ENCODE data around the gene KAT6B. TPM values are rescaled to one million over a fixed set of nuclear protein-coding genes. Genes with fewer than 3 reads are reported as not detected.
"Not testable (repeated sequence)": the region's sequence is repeated elsewhere in the genome, so short reads cannot be mapped to it uniquely, and the experiment has no call there.

Gene KAT6B
- total and polyA plus RNA-seq, 10 of the 15 experiments (the other 5 are each of a cell fraction or from before 2014, with no cell fraction given), result 2.7 to 22.6 (median 15.7) TPM

DNA sequence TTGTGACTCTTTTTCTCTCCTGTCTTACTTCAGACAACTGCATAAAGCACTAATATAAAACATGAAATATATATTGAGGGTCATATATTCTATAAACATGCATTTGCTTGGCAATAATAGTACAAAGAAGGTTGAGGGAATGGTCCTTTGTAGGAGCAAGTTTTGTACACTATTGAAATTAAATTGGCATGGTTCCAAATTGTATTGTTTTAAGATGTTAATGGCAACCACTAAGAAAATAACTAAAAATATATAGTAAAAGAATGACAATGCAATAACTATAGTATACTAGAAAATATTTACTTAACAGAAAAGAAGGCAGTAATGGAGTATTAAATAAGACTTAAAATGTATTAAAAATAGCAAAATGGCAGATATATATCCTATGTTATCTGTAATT, 33.7 kb upstream of the KAT6B start:
- intact Hi-C loops (cut with micrococcal nuclease; ENCODE audit: unreplicated experiment) (no loop called here), in situ Hi-C loops (cut with MboI) (no loop called here)
- H3K27ac ChIP-seq (ENCODE audit: control insufficient read depth, insufficient read depth), result no peak overlapping the region
- no peak overlapping the region for H3K4me3 ChIP-seq
- no peaks in the 10 kb centered on the region for H4K20me1 ChIP-seq (ENCODE audit: control insufficient read depth, insufficient read depth)
- no peaks in the 10 kb centered on the region for H3K79me2 ChIP-seq (ENCODE audit: control insufficient read depth, insufficient read depth, low read length)
- SMC1A ChIA-PET (ENCODE audit: uncharacterized antibody, unreplicated experiment), result no interaction called here
- H3K4me2 ChIP-seq (ENCODE audit: control insufficient read depth, insufficient read depth), result no peak overlapping the region
- H3K27me3 ChIP-seq (replicated peaks in 1 of 2; ENCODE audit: control insufficient read depth in 2 of 2, insufficient read depth in 2 of 2, low read length in 1 of 2), result no peaks in the 10 kb centered on the region
- TF ChIP-seq NR2C1 (IDR thresholded peaks at IDR 0.05) (no peak), STAT1 (conservative IDR thresholded peaks at IDR 0.05) (no peak), SPI1 (IDR thresholded peaks at IDR 0.05; ENCODE audit: borderline replicate concordance, insufficient read depth, low read depth, low read length) (no peak), ESRRA (IDR thresholded peaks at IDR 0.05; ENCODE audit: low read length) (no peak), ZNF24 (IDR thresholded peaks at IDR 0.05) (no peak)
- TF ChIP-seq, protein P1, sequence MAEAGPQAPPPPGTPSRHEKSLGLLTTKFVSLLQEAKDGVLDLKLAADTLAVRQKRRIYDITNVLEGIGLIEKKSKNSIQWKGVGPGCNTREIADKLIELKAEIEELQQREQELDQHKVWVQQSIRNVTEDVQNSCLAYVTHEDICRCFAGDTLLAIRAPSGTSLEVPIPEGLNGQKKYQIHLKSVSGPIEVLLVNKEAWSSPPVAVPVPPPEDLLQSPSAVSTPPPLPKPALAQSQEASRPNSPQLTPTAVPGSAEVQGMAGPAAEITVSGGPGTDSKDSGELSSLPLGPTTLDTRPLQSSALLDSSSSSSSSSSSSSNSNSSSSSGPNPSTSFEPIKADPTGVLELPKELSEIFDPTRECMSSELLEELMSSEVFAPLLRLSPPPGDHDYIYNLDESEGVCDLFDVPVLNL (IDR thresholded peaks at IDR 0.05; ENCODE audit: low read depth, low read length), result no peak
- no TSS peak for BruUV-seq (replicated peaks)
- FAIRE-seq (no peak), ATAC-seq (no peak), DNase-seq (ENCODE audit: low read depth, low spot score) (no peak)
- no peaks in the 10 kb centered on the region; the same call in 2 of the 3 replicates for H3K9me3 ChIP-seq (replicated peaks; ENCODE audit: control insufficient read depth, insufficient read depth, low read length)
- H3K36me3 ChIP-seq (ENCODE audit: control insufficient read depth in 2 of 2, insufficient read depth in 2 of 2, low read length in 1 of 2), result no peaks in the 10 kb centered on the region
- H3K4me1 ChIP-seq (ENCODE audit: control insufficient read depth, insufficient read depth, low read length), result peaks cover 17% of the 10 kb centered on the region
- RAD21 ChIA-PET (ENCODE audit: unreplicated experiment), result no interaction called here
- H2AFZ ChIP-seq (ENCODE audit: control insufficient read depth, low read depth, low read length), result no peak overlapping the region
- CTCF ChIA-PET, result no interaction called here
- POLR2A ChIA-PET, result no interaction called here
- H3K9ac ChIP-seq (ENCODE audit: control insufficient read depth, insufficient read depth, low read length), result no peak overlapping the region

GRCh38 chr10:74793240-74793639, 33.2 kb upstream of the KAT6B start:
- CTCF ChIA-PET; H3K9me3 ChIP-seq (replicated peaks; ENCODE audit: control insufficient read depth, insufficient read depth, low read length); H2AFZ ChIP-seq (ENCODE audit: control insufficient read depth, low read depth, low read length); H3K36me3 ChIP-seq (ENCODE audit: control insufficient read depth in 2 of 2, insufficient read depth in 2 of 2, low read length in 1 of 2); ATAC-seq; in situ Hi-C loops (cut with MboI); FAIRE-seq; H3K79me2 ChIP-seq (ENCODE audit: control insufficient read depth, insufficient read depth, low read length); intact Hi-C loops (cut with micrococcal nuclease; ENCODE audit: unreplicated experiment); H3K27ac ChIP-seq (ENCODE audit: control insufficient read depth, insufficient read depth); RAD21 ChIA-PET (ENCODE audit: unreplicated experiment); DNase-seq (ENCODE audit: low read depth, low spot score); H3K27me3 ChIP-seq (replicated peaks in 1 of 2; ENCODE audit: control insufficient read depth in 2 of 2, insufficient read depth in 2 of 2, low read length in 1 of 2); H3K4me2 ChIP-seq (ENCODE audit: control insufficient read depth, insufficient read depth); H3K9ac ChIP-seq (ENCODE audit: control insufficient read depth, insufficient read depth, low read length); H3K4me3 ChIP-seq; POLR2A ChIA-PET; H4K20me1 ChIP-seq (ENCODE audit: control insufficient read depth, insufficient read depth); BruUV-seq (replicated peaks): not testable (repeated sequence)
- WGBS (ENCODE audit: insufficient coverage, insufficient replicate concordance, low lambda C conversion rate, missing lambda C conversion rate), result 91% methylated on average over 1 of the region's 1 CpG
- SMC1A ChIA-PET (ENCODE audit: uncharacterized antibody, unreplicated experiment), result interaction anchor here (1.0 kb wide), 1 partner anchor 226 kb away, joined by 3 read pairs; no protein-coding TSS in a partner anchor
- peaks cover 18% of the 10 kb centered on the region for H3K4me1 ChIP-seq (ENCODE audit: control insufficient read depth, insufficient read depth, low read length)
